GM19239 (cell line): ENCODE measurements around the gene COL26A1.
"Not testable (repeated sequence)": the region's sequence is repeated elsewhere in the genome, so short reads cannot be mapped to it uniquely, and the experiment has no call there.

Source experiments
- DNase-seq: peaks from one replicate; pipeline ENCODE4 v3.0.0; 2011; ENCODE audit warnings: low spot score; ENCODE audit not compliant: insufficient read length
- FAIRE-seq: peaks from 2 replicates; lab custom pipeline; 2011; peaks lifted over from hg19 to GRCh38; lab: Jason Lieb, UNC

The COL26A1 gene

DNA sequence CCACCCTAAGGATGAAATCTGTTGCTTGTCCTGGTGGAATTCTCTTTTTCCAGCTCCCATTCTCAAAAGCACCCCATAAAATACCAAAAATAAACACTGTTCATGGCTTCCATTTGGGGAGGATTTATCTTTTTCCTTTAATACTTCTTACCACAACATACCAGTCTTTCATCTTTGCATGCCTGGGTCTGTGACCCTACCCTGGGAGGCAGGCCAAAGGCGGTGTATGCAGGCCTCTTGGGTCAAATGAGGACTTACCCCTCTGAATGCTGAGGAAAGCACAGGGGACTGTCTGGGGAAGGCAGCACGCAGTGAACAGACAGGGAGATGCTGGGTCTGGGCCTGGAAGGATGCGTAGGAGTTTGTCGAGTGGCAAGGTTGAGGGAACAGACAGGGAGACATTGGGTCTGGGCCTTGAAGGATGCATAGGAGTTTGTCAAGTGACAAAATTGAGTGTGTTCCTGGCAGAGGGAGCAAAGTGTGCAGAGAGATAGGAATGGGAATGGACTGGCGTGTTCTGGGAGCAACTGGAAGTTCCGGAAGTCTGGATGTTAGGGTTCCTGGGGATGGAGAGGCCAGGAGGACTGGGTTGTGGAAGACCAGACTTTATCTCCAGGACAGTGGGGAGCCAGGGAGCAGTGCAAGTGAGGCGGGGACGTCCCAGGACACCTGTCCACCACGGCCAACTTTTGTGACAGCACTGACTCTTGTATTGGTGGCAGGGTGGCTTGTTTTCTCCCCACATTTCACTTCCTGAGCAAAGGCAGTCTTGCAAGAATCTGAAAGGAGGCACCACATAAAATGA is 225.7 kb downstream of the COL26A1 start:
- DNase-seq (no peak), FAIRE-seq (no peak)

DNA sequence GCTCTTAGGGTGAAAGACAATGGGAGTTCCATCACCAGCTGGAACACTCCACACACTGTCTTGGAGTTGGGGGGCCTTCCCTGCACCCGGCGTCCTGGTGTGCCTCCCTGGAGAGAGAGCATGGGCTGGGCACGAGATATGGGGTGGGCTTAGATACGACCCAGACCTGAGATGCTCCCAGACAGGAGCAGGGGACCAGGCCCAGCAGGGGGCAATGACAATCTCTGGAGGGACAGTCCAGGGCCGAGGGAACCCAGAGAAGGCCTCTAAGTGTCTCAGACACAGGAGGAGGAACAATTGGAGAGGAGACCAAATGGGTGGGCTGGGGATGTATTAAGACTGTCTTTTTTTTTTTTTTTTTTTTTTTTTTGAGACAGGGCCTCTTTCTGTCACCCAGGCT is 226.4 kb downstream of the COL26A1 start:
- FAIRE-seq: no peak
- DNase-seq: no peak

DNA sequence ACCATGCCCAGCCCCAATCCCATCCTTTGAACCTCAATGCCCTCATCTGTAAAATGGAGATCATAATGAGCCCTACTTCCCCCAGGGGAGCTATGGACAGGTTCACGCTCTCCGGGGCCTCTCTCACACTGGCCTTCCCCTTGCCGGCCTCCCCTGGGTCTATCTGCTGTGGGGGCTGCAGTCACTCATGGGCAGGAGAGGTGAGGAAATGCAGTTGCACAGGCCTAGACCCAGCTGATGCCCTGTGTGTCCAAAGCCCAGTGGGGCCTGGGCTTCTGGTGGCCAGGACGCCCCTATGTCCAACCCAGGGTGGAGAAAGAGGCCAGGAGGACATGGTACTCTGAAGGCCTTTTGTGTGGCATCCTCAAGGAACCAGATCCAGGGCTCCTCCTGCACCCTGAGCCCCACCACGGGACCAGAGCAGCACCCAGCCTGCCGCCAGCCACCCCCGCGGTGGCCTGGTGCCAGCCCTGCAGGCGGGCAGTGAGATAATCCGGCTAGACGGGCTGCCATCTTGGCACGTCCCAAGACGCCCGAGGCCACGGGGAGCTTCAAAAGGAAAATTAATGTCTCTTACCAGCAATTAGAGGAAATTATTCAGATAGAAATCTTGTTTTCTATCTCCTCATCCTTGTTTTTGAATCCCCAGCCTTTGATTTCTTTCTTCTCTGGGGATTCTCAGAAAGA is 227.4 kb downstream of the COL26A1 start:
- DNase-seq (no peak), FAIRE-seq (no peak)

DNA sequence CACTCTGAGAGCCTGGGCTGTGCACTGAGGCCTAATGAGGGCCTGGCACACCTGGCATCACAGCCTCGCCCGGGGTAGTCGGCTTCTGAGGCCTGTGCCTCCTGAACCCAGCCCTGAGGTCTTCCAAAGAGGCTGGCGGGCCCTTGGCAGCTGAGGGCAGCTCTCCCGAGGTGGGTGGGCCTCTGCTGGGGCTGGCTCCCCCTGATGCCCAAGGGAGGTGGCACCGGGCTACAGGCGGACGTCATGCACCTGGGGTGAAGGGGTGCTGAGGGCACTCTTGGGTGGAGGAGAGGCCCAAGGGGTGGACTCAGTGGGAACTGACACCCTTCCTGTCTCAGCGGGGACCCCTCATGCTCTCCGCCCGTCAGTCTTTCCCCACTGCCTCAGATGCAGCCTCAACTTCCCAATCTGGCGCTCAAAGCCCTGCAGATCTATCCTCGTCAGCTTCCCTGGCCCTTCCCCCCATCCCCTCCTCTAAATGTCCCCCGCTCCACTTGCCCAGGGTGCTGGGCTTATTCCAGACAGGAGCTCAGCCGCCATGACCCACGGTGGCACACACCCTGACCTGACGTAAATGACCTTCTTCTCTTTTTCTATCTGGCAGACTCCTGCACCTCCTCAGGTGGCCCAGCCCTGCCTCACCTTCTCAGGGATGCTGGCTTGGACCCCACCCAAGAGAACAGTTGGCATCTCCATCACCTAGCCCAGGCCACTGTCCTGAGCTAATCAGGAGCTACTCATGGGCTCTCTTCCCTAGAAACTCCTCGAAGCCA is 228.2 kb downstream of the COL26A1 start:
- DNase-seq (no peak), FAIRE-seq (no peak)

DNA sequence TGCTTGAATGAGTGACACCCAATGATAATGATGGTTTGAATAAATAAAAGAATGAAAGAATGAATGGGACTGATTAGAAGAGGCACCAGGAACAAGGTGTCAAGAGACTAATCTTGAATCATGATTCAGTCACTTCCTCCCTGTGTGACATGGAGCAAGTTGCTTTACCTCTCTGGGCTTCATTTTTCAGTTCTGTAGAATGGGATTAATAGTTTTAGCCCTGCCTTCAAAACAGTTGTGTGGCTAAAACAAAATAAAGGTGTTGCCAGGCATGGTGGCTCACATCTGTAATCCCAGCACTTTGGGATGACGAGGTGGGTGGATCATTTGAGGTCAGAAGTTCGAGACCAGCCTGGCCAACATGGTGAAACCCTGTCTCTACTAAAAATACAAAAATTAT is 228.8 kb downstream of the COL26A1 start:
- FAIRE-seq (no peak), DNase-seq (no peak)

DNA sequence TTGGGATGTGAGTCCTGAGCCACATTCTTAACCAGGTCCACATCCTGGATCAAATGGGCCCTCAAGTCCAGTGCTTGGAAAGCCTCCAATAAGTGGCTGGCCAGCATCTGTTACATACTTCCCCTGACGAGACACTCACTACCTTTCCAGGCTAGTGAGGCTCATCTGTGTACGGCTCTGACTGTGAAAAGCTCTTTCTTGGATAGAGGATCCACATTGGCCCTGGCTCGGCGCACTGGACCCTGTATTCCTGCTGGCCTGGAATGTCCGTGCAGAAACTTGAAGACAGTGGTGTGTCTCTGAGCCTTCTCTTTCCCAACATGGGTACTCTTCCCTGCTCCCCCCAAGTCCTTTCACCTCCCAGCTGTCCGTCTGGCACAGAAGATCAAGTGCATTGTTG is 230.9 kb downstream of the COL26A1 start:
- DNase-seq (no peak), FAIRE-seq (no peak)

DNA sequence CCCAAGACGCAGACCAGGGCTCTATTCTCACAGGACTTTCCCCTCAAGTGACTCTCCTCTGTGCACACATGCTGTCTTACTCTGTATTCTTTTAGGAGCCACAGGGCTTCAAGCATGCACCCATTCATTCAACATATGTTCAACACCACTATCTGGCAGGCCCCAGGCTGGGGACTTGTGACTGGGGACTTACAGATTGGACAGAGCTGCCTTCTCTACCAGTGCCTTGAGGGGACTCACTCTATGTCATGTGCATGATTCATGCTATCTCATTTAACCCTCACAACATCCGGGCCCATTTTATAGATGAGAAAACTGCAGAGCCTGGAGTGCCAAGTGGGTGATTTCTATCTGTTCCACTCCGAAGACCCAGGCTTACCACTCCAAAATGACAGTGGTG is 232.1 kb downstream of the COL26A1 start:
- FAIRE-seq (no peak), DNase-seq (no peak)

DNA sequence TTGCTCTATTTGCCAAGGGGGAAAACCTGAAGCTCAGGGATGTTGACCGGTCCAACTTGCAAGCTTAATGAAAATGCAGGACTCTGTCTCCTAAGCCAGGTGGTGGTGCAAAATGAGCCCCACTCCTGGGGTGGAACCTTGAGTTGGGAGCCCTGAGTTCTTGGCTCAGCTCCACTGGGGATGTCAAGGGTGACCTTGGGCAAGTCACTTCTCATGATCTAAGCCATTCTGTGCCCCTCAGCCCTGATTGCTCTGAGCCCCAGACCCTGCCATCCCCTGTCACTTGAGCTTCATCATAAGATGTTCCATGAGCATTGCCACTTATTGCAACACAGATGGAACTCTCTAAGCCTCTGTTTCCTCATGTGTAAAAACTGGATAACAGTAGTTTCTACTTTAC is 232.6 kb downstream of the COL26A1 start:
- FAIRE-seq: no peak
- DNase-seq: no peak

DNA sequence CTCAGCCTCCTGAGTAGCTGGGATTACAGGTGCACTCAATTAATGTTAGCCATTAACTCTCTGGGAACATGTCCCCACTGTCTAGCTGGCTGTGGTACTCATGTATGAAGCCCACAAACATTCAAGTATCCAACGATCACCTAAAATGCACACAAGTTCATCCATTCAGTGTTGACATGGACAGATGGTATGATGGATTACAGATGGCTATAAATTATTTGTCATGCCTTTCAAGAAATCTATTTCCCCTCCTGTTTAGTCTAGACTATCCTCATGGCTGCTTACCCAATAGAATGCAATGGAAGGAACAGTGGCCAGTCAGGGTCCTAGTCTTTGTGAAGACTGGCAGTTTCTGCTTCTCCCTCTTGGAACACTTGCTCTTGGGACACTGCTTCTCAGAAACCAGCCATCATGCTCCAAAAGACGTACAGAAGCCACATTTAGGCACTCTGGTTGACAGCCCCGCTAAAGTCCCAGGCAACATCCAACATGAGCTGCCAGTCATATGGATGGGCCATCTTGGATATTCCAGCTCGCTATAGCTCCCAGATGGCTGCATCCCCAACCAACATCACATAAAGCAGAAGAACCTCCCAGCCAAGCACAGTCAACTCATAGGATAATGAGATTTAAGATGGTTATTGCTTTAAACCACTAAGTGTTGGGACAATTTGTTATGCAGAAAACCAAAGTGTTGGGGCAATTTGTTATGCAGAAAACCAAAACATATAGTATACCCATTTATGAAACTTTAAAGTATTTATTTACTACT is 233.3 kb downstream of the COL26A1 start:
- no peak for FAIRE-seq

DNA sequence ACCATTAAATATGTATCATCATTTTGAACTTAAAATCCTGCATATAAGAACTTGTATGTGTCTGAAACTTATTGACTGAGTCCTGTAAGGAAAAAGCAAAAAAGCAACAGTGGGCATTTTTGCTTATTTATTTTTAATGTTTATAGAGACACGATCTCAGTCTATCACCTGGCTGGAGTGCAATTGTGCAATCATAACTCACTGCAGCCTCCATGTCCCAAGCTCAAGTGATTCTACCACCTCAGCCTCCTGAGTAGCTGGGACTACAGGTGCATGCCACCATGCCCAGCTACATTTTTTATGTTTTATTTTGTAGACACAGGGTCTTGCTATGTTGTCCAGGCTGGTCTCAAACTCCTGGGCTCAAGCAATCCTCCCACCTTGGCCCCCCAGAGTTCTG is 234.2 kb downstream of the COL26A1 start:
- DNase-seq (no peak), FAIRE-seq (no peak)

More for the DNA sequence above, 233.3 kb downstream of the COL26A1 start:
- no peak for DNase-seq

DNA sequence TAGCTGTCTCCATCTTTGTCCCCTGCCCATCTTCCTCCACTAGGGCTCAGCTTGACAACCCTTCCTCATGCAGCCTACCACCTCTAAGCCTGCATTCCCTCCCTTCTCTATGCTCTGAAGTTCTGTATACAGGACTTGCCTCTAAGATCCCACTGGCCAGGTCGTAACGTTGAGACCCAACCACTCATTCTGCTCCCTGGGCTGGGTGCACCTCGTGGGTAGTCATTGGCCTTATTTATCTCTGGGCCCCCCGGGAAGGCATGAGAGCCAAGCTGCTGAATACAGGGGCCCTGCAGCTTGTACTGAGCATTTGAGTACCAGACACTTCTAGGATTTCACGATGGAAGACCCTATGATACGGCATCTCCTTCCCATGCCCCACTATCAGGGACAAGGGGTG is 235.3 kb downstream of the COL26A1 start:
- no peak for FAIRE-seq
- DNase-seq: no peak

DNA sequence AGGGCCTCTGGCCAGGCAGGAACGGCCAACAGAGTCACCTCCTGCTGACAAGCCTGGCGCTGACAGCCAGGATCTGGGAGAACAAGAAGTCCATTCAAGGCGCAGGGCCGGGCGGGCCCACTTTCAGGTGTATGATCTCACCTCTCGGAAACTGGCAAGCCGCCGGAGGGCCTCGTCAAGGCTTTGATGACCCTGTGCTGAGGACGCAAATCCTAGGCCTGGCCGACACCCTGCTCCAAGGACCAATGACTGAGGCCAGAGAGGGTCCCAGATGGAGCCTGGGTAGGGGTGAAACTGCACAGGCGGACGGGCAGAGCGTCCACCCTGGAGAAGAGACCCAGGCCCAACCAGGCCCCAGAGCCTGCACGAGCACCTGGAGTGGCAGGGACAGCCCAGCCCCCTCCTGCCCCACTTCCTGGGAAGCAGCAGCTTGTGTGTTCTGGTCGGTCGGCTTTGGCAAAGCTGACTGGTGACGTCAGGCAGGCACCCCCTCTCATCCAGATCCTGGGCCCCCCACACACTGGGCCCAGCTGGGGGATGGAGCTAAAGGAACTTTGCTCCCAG is 235.8 kb downstream of the COL26A1 start:
- FAIRE-seq (no peak), DNase-seq (no peak)

DNA sequence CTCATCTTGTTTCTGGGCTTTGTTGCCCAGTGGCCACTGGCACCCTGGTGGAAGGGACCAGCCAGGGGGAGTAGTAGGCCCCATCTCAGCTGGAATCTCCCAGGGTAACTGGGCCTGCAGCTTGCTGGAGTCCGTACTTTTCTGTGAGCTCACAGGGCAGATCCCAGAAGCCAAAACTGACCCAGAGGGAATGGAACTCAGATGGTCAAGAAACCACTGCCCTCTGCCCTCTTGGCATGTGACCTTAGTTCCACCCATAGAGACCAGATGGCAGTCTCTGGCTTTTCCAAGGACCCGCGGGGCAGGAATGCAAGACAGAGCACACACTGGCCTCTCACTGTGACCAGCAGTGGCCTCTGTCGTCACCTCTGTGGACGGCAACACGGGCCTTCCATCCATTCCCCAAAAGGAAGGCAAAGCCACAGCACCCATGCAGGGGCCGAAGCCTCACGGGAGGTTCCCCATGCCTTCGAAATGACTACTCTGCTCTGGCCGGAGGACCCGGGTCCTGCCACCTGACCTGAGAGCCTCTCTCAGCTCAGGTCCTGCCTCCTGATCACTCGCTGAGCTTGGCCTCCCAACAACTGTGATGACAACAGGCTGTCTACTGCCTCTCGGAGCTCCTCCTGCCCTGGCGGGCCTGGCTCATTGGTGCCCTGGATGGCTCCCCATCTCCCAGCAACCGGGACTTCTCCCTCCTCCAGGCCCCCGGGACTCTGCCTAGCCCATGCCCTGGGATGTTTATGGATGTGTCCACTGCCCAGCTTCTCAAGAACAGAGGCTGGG is 236.5 kb downstream of the COL26A1 start:
- FAIRE-seq (no peak), DNase-seq (no peak)

DNA sequence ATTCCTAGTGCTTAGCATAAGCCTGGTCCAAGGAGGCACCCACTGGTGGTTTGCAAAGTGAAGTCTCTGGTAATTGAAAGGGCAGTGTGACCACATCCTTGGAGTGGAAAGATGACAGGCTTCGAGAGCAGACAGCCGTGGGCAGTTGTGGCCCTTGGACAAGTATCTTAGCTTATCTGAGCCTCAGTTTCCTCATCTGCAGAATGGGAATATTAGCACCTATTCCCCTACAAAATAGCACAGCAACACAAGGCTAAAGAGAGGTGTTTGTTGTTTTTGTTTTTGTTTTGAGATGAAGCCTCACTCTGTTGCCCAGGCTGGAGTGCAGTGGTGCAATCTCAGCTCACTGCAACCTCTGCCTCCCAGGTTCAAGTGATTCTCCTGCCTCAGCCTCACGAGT is 237.1 kb downstream of the COL26A1 start:
- FAIRE-seq (no peak), DNase-seq (no peak)

DNA sequence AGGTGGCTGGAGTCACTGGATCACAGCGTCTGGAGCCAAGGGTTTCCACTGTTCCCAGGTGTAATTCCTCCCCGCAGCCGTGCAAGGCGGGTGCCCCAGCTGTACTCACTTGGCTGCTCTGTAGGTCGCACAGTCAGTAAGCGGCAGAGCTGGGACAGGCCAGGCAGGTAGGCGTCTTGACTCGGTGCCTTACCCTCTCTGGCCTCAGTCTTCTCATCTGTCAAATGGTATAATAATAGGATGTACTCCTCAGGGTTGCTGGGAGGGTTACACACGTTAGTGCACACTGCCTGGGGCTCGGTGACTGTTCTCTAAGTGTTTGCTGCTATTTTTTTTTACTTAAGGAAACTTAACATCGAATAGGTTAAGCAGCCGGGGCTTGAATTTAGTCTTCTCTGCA is 239.4 kb downstream of the COL26A1 start:
- FAIRE-seq (no peak), DNase-seq (no peak)

DNA sequence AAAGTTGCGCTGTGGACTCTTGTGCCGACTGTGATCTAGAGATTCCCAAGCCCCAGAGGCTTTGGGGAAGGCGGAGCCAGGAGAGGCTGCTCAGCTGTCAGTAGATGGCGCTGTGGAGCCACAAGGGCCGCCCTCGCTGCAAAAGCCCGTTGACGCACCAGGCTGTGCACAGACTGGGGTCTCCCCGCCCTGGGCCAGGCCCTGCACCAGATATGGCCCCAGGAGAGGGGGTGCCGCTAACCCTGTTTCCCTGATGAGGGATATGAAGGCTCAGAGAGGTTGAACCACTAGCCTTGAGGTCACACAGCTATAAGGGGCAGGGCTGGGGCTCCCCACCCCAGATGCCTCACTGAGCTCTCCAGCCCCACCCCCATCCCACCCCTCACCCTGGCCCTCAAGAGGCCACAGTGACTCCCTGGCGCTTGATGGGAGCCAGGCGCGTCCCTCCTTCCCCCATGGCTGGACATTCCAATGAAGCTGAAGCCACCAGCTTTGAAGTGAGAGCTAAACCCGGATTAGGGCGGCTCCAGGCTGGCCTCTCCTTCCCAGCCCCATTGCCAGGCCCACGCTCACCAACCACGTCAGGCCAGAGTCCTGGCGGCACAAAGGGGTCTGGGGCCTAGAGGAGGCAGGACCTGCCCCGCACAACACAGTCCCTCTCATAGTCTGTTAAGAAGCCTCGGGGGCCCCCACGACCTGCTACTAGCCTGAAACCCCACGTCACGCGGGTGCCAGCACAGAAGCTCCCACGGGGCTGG is 240.0 kb downstream of the COL26A1 start:
- FAIRE-seq (peak; percentile 84), DNase-seq (peak; percentile 60)

DNA sequence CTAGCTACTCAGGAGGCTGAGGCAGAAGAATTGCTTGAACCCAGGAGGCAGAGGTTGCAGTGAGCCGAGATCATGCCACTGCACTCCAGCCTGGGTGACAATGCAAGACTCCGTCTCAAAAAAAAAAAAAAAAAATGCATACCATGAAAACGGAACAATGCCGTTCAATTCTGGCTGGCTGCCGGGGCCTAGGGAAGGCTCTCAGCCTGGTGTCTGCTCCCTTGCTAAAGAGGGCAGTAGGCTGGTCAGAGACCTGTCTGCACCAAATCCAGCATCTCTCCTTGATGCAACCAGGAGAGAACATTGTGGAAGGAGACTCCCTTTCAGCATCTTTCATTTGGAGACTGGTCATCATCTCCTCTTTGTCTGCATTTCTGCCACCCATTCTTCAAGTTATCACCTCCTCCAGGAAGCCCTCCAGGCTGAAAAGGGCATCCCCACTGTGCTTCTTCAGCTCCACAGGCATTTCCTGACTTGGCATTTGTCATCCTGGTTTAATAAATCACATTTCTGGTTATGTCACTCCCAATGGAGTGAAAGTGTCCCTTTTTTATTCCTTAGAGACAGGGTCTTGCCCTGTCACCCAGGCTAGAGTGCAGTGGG is 241.8 kb downstream of the COL26A1 start:
- FAIRE-seq: no peak

DNA sequence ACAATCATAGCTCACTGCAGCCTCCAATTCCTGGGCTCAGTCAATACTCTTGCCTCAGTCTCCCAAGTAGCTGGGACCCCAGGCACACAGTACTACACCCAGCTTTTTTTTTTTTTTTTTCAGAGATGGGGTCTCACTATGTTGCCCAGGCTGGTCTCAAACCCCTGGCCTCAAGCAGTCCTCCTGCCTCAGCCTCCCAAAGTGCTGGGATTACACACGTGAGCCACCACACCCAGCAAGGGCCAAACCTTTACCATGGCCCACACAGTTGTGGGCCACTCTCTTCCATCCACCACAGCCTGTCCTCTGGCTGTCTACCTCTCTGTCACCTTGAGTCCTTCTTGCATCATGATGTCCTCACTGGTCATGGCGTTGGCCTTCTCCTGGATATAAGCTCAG is 242.3 kb downstream of the COL26A1 start:
- DNase-seq, FAIRE-seq: not testable (repeated sequence)

More for the DNA sequence above, 241.8 kb downstream of the COL26A1 start:
- no peak for DNase-seq
